ENCODE results near the gene TBC1D20. TPM values are rescaled to one million over a fixed set of nuclear protein-coding genes. Genes with fewer than 3 reads are reported as not detected.
A peak's percentile ranks its signal among the peaks of the same experiment; 100 is the strongest.
"Not testable (repeated sequence)": the region's sequence is repeated elsewhere in the genome, so short reads cannot be mapped to it uniquely, and the experiment has no call there.

TBC1D20 gene
- total RNA-seq (10 to 100 TPM; 15.7 to 16.1 TPM), total RNA-seq (36.5 to 139 (median 63.5) reads per million in 172 experiments)
- 22.7 TPM for polyA plus RNA-seq (2013, experiment 1 of 2)
- 22.9 TPM for polyA plus RNA-seq (2013, experiment 2 of 2)

GRCh38 chr20:462199-462991, at the start of gene TBC1D20:
Gene TBC1D20, minus strand, starts transcription at chr20:462533. Its CDS starts 128 bp downstream, at chr20:462405.
- H3K27ac Mint-ChIP-seq = peak within 1 kb of the TSS; percentile 90
- peak; percentile 20 for TF ChIP-seq CTCF (IDR thresholded peaks at IDR 0.05)
- peak within 1 kb of the TSS; percentile 59 to 67 for H3K27ac ChIP-seq (ENCODE audit: low read depth in 1 of 2, low read length in 2 of 2)
- peaks cover 6% of the 10 kb centered on the region for H3K36me3 Mint-ChIP-seq (ENCODE audit: low read depth)
- H3K9me3 ChIP-seq (ENCODE audit: control insufficient read depth in 1 of 2, insufficient read depth in 1 of 2, low read length in 2 of 2) = no peaks in the 10 kb centered on the region
- no peaks in the 10 kb centered on the region for H3K27me3 ChIP-seq (ENCODE audit: control insufficient read depth in 1 of 2, insufficient read depth in 2 of 2, low read length in 2 of 2)
- peak; percentile 72 to 95 (median 85) for DNase-seq
- ATAC-seq (ENCODE audit: poor library complexity) = peak; percentile 97
- peak within 1 kb of the TSS; percentile 98 for H3K4me3 Mint-ChIP-seq
- peaks cover 53% of the 10 kb centered on the region for H3K4me1 Mint-ChIP-seq (ENCODE audit: low read depth)
- ChIA-PET POLR2A (interaction anchor here (0.9 to 2.6 kb wide), 6 partner anchors 22 to 81 kb away, joined by 3 to 31 read pairs (median 10); partner anchors contain the start of genes CSNK2A1, RBCK1 and TRIB3), CTCF (interaction anchor here (0.8 to 1.9 kb wide), 10 partner anchors 16 to 158 kb away, joined by 3 to 8 read pairs (median 3); partner anchors contain the start of gene TRIB3)
- no peaks in the 10 kb centered on the region for H3K36me3 ChIP-seq (ENCODE audit: insufficient read depth, low read length)
- H3K27me3 Mint-ChIP-seq = no peaks in the 10 kb centered on the region
- peak within 1 kb of the TSS; percentile 90 for H3K4me3 ChIP-seq (ENCODE audit: low read length)
- H3K9me3 Mint-ChIP-seq = no peaks in the 10 kb centered on the region
- H3K4me1 ChIP-seq (ENCODE audit: insufficient read depth, low read length) = peaks cover 34% of the 10 kb centered on the region
- intact Hi-C loops (cut with DNase I, micrococcal nuclease) = loop anchor here (1.0 to 5.0 kb wide), 7 partner anchors 16 to 655 kb away; partner anchors contain the start of genes CSNK2A1 (in 1 of the 2) and PSMF1 (in 1 of the 2)

GRCh38 chr20:510328-511057, 48.2 kb upstream of the TBC1D20 start:
- H3K36me3 ChIP-seq (ENCODE audit: insufficient read depth, low read length) = peaks cover 28% of the 10 kb centered on the region
- H3K27me3 ChIP-seq (ENCODE audit: control insufficient read depth in 1 of 2, insufficient read depth in 2 of 2, low read length in 2 of 2); H3K9me3 Mint-ChIP-seq; ATAC-seq (ENCODE audit: poor library complexity); H3K4me1 ChIP-seq (ENCODE audit: insufficient read depth, low read length); H3K27ac Mint-ChIP-seq; H3K4me3 Mint-ChIP-seq; H3K4me3 ChIP-seq (ENCODE audit: low read length); H3K27ac ChIP-seq (ENCODE audit: low read depth in 1 of 2, low read length in 2 of 2); intact Hi-C loops (cut with DNase I, micrococcal nuclease); DNase-seq; H3K27me3 Mint-ChIP-seq; H3K9me3 ChIP-seq (ENCODE audit: control insufficient read depth in 1 of 2, insufficient read depth in 1 of 2, low read length in 2 of 2); POLR2A ChIA-PET: not testable (repeated sequence)
- peaks cover 56% of the 10 kb centered on the region for H3K36me3 Mint-ChIP-seq (ENCODE audit: low read depth)
- CTCF ChIA-PET = interaction anchor here (1.4 kb wide), 1 partner anchor 48 kb away, joined by 3 read pairs; the partner anchor contains the start of gene TBC1D20
- peaks cover 63% of the 10 kb centered on the region for H3K4me1 Mint-ChIP-seq (ENCODE audit: low read depth)

- DNase-seq; intact Hi-C loops (cut with DNase I, micrococcal nuclease); H3K9me3 ChIP-seq (ENCODE audit: control insufficient read depth in 1 of 2, insufficient read depth in 1 of 2, low read length in 2 of 2); H3K9me3 Mint-ChIP-seq; POLR2A ChIA-PET; H3K27ac ChIP-seq (ENCODE audit: low read depth in 1 of 2, low read length in 2 of 2); H3K4me3 Mint-ChIP-seq; H3K4me3 ChIP-seq (ENCODE audit: low read length); H3K27ac Mint-ChIP-seq; ATAC-seq (ENCODE audit: poor library complexity); H3K27me3 ChIP-seq (ENCODE audit: control insufficient read depth in 1 of 2, insufficient read depth in 2 of 2, low read length in 2 of 2); H3K4me1 ChIP-seq (ENCODE audit: insufficient read depth, low read length); H3K27me3 Mint-ChIP-seq: not testable (repeated sequence)
- peaks cover 41% of the 10 kb centered on the region for H3K36me3 ChIP-seq (ENCODE audit: insufficient read depth, low read length)
- CTCF ChIA-PET = interaction anchor here (0.9 kb wide), 1 partner anchor 16 kb away, joined by 3 read pairs; no protein-coding TSS in a partner anchor
- peaks cover 44% of the 10 kb centered on the region for H3K4me1 Mint-ChIP-seq (ENCODE audit: low read depth)
- H3K36me3 Mint-ChIP-seq (ENCODE audit: low read depth) = peaks cover 62% of the 10 kb centered on the region
Observed at GRCh38 chr20:508364-508787, 46.0 kb upstream of the TBC1D20 start.

Data from CD4-positive, alpha-beta T cell (primary cell).